Dendritic cell treated with granulocyte-macrophage colony-stimulating factor and Interleukin-4, amounts not matched to agents 40 ng/mL and 50 ng/mL, for 4 days (primary cell): ENCODE measurements around the gene CFAP107.

Experiments
- H3K27ac Mint-ChIP-seq: one replicate; pipeline ENCODE4 v1.8.0; 2022; ENCODE audit warnings: mild to moderate bottlenecking, mixed read lengths
- H3K27me3 Mint-ChIP-seq: one replicate; pipeline ENCODE4 v1.8.0; 2022; ENCODE audit warnings: mild to moderate bottlenecking, mixed read lengths
- H3K36me3 Mint-ChIP-seq: one replicate; pipeline ENCODE4 v1.8.0; 2022; ENCODE audit warnings: low read depth, mixed read lengths
- H3K4me1 Mint-ChIP-seq: one replicate; pipeline ENCODE4 v1.8.0; 2022; ENCODE audit warnings: low read depth, mixed read lengths
- H3K4me3 Mint-ChIP-seq: one replicate; pipeline ENCODE4 v1.8.0; 2022; ENCODE audit warnings: mild to moderate bottlenecking, moderate library complexity, mixed read lengths
- H3K9me3 Mint-ChIP-seq: one replicate; pipeline ENCODE4 v1.8.0; 2022; ENCODE audit warnings: mixed read lengths
- intact Hi-C: fragments of 100-400 bp; cut with micrococcal nuclease; formaldehyde crosslinking; loops from one replicate; pipeline ENCODE4 v1.15.0; 2022

Gene CFAP107

DNA sequence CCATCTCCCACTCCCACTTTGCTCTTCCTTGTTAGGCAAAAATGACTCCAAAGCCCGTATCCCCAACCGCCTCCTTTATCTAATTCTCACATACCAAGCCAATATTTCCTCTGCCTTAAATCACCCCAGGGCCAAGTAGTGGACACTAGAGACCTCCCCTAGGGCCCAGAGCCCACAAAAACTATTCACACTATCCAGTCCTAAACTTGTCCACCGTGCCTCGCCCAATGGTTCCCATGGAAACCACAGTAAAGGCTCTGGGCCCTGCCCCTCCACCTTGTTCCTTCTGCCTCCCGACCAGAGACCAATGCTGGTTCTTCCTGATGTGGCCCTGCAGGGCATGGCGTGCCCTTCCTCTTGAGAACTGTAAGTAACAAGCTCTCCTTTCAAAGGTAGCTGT, 11.8 kb downstream of the CFAP107 start:
- Mint-ChIP-seq H3K27ac (no peak overlapping the region), H3K9me3 (no peaks in the 10 kb centered on the region), H3K4me1 (no peaks in the 10 kb centered on the region), H3K36me3 (no peaks in the 10 kb centered on the region), H3K27me3 (peaks cover 10% of the 10 kb centered on the region), H3K4me3 (no peak overlapping the region)
- intact Hi-C loops, result no loop called here

DNA sequence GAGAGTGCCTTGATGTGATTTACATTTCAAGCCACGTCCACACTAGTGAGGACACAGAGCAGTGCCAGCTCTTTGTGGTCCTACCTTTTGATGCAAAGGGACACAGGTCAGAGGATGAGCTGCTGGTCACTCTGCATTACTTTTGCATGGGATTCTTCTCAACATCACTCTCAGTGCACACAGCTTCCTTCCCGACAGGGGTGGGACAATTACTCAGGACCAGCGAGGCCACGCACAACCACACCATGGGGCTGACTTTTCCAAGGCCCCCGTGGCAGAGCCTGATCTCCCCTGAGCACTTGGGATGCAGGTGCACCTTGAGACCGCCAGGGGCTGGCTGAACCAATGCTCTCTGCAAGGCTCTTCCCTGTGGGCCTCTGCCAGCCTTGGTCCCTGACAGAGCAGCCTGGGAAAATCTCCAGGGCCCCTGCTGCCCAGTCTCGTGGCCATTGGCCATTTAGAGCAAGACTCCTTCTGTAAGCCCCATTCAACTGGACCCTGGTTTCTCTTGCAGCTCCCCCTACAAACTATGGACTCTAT, 14.3 kb downstream of the CFAP107 start:
- Mint-ChIP-seq H3K36me3 (no peaks in the 10 kb centered on the region), H3K27ac (no peak overlapping the region), H3K9me3 (no peaks in the 10 kb centered on the region), H3K27me3 (peaks cover 8% of the 10 kb centered on the region), H3K4me1 (no peaks in the 10 kb centered on the region), H3K4me3 (no peak overlapping the region)
- intact Hi-C loops, result no loop called here

DNA sequence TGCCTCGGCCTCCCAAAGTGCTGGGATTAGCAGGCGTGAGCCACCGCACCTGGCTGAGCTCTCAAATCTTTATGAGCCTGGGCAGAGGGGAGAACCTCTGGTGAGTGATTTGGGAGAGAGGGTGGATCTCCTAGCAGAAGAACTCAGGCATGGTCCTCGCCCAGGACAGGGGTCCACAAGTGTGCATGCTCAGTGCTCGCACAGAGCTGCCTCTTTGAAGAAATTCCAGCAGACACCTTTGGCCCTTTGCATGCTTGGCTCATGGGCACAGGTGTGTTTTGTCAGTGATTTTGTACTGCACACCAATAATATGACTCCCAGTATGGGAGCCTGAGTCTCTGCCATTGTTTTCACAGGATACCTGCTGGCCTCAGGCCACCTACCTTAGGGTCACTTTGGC, 15.8 kb downstream of the CFAP107 start:
- Mint-ChIP-seq H3K4me3 (no peak overlapping the region), H3K27ac (no peak overlapping the region), H3K9me3 (no peaks in the 10 kb centered on the region), H3K4me1 (no peaks in the 10 kb centered on the region), H3K27me3 (peaks cover 9% of the 10 kb centered on the region), H3K36me3 (no peaks in the 10 kb centered on the region)
- intact Hi-C loops, result no loop called here

- intact Hi-C loops, result no loop called here
Measured at GRCh38 chr1:12762766-12763165, 16.8 kb downstream of the CFAP107 start.

DNA sequence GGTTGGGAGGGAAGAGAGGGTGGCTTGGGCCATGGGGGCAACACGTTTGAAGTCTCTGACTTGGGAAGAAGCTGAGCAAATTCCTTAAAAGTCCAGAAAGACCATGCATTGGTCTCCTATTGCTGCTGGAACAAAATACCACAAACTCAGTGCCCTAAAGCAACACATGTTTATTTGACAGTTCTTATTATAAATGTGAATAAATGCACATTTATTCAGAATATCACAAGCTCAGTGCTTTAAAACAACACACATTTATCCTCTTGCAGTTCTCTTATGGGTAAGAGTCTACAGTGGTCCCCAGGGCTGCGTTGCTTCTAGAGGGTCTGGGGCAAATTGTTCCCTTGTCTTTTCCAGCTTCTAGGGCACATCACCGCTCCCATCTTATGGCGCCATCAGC, 17.5 kb downstream of the CFAP107 start:
- intact Hi-C loops, result no loop called here
- Mint-ChIP-seq H3K9me3 (no peaks in the 10 kb centered on the region), H3K27me3 (peaks cover 4% of the 10 kb centered on the region), H3K27ac (no peak overlapping the region), H3K4me3 (no peak overlapping the region), H3K36me3 (no peaks in the 10 kb centered on the region), H3K4me1 (no peaks in the 10 kb centered on the region)

More at GRCh38 chr1:12762766-12763165, 16.8 kb downstream of the CFAP107 start:
- Mint-ChIP-seq H3K4me3 (no peak overlapping the region), H3K4me1 (no peaks in the 10 kb centered on the region), H3K36me3 (no peaks in the 10 kb centered on the region), H3K27me3 (peaks cover 7% of the 10 kb centered on the region), H3K27ac (no peak overlapping the region), H3K9me3 (no peaks in the 10 kb centered on the region)

GRCh38 chr1:12764016-12764415, 18.0 kb downstream of the CFAP107 start:
- H3K4me3 Mint-ChIP-seq, result no peak overlapping the region
- H3K27ac Mint-ChIP-seq, result no peak overlapping the region
- no peaks in the 10 kb centered on the region for H3K4me1 Mint-ChIP-seq
- no peaks in the 10 kb centered on the region for H3K36me3 Mint-ChIP-seq
- peaks cover 4% of the 10 kb centered on the region for H3K27me3 Mint-ChIP-seq
- no peaks in the 10 kb centered on the region for H3K9me3 Mint-ChIP-seq
- intact Hi-C loops, result no loop called here

DNA sequence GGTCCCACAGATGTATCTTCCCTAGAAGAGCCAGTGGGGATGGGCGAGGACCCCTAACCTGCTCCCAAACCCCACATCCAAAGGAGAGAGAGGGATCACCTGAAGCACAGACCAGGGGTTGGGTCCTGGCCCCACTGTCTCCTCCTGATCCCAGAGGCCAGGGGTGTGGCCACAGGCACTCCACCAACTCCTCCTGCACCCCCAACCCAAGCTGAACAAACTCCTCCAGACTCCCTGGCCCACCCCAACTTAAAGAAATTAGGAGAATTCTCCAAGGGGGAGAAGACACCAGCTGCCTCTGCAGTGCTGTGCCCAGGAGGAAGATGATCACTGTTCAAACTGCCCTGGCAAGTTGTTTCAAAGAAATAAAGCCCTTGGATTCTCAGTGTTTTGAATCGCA, 23.0 kb downstream of the CFAP107 start:
- H3K27me3 Mint-ChIP-seq, result peaks cover 11% of the 10 kb centered on the region
- intact Hi-C loops, result no loop called here
- no peaks in the 10 kb centered on the region for H3K36me3 Mint-ChIP-seq
- H3K4me3 Mint-ChIP-seq, result no peak overlapping the region
- H3K4me1 Mint-ChIP-seq, result no peaks in the 10 kb centered on the region
- H3K9me3 Mint-ChIP-seq, result no peaks in the 10 kb centered on the region
- H3K27ac Mint-ChIP-seq, result no peak overlapping the region

DNA sequence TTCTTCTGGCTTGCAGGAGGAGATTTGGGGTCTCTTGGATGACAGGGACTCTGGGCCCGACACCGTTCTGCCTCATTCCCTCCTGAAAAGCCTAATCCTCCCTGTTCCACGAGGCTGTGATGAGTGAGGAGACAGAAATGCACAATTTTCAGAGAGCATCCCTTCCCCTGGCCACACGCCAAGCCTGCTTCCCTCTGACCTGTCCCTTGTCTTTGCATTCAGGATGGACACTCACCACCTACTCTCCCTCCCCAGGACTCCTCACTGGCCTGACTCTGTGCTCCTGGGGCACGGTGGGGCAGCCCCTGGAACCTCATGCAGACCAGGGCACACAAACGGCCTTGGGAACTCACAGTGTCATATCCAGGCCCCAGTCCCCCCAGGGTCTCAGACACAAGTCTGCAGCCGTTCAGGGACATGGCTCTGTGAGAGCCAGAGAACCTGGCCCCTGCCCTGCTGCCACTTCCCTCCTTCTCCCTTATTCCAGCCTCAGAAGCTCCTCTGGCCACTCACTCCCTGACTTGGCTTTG, 24.0 kb downstream of the CFAP107 start:
- intact Hi-C loops, result no loop called here
- Mint-ChIP-seq H3K27ac (no peak overlapping the region), H3K36me3 (no peaks in the 10 kb centered on the region), H3K4me3 (no peak overlapping the region), H3K9me3 (no peaks in the 10 kb centered on the region), H3K4me1 (no peaks in the 10 kb centered on the region), H3K27me3 (peaks cover 11% of the 10 kb centered on the region)

DNA sequence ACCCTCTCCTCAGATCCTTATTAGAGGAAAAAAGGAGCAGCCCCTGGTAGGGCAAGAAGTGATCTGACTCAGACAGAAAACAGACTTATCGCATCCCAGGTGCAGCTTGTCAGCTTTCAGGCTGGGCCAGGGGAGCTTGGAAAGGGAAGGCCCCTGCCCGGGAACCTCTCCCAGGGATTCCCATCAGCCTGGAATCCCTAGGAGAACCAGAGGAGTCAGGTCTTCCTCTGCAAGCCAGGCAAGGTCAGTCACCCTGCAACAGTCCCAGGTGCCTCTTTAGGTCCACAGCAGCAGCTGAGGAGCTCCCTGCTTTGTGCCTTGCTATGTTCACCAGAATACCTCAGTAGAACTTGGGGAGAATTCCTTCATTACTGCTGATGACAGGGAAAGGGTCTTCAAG, 24.6 kb downstream of the CFAP107 start:
- Mint-ChIP-seq H3K27ac (no peak overlapping the region), H3K36me3 (no peaks in the 10 kb centered on the region), H3K9me3 (no peaks in the 10 kb centered on the region), H3K4me3 (no peak overlapping the region), H3K27me3 (peaks cover 11% of the 10 kb centered on the region), H3K4me1 (no peaks in the 10 kb centered on the region)
- intact Hi-C loops, result no loop called here

DNA sequence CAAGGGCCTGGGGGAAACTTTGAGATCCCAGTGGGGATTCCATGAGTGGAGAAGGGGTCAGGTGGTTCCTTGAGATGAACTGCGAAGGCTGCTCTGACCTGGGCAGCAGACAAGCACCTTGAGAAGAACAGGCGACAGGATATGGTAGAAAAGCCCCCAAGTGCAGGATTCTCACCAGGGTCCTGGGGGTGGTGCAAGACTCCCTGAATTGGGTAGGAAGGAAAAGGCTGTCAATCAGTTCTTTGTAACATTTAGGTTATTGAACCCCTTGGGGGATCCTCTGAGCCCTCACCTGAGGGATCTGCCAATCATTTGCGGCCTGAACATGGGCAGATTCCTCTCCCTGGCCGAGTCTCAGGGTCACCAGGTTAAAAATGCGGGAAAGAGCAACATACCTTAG, 25.2 kb downstream of the CFAP107 start:
- H3K4me3 Mint-ChIP-seq, result no peak overlapping the region
- peaks cover 9% of the 10 kb centered on the region for H3K27me3 Mint-ChIP-seq
- H3K4me1 Mint-ChIP-seq, result no peaks in the 10 kb centered on the region
- no peak overlapping the region for H3K27ac Mint-ChIP-seq
- no peaks in the 10 kb centered on the region for H3K36me3 Mint-ChIP-seq
- intact Hi-C loops, result no loop called here
- no peaks in the 10 kb centered on the region for H3K9me3 Mint-ChIP-seq

- no peaks in the 10 kb centered on the region for H3K36me3 Mint-ChIP-seq
Measured at GRCh38 chr1:12772520-12772919, 26.5 kb downstream of the CFAP107 start.

DNA sequence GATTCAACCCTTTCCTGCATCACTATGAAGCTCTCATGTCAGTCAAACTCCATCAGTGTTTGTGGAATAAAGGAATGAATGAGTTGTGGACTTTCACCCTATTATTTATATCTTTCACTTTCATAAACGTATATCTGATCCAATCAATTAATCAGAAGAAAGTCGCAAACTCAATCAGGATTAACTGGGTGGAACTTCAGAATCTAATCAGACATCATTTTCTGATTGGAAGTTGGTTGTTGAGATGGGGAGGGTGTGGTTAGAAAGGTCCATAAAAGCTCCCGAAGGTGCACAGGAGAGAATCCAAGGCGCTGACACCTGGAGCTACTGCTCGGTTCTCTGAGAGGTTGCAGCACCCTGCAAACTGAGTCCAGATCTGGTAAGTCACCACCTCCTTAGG, 27.4 kb downstream of the CFAP107 start, which contains the start of gene PRAMEF12:
Gene PRAMEF12 (plus strand): TSS at position 301 of the 400 bp plus-strand sequence. CDS start 1,130 bp downstream, outside the sequence.
- Mint-ChIP-seq H3K9me3 (no peaks in the 10 kb centered on the region), H3K27ac (no peak within 1 kb of the TSS), H3K27me3 (peaks cover 10% of the 10 kb centered on the region), H3K4me3 (no peak within 1 kb of the TSS), H3K4me1 (no peaks in the 10 kb centered on the region), H3K36me3 (no peaks in the 10 kb centered on the region)
- intact Hi-C loops, result no loop called here

More at GRCh38 chr1:12772520-12772919, 26.5 kb downstream of the CFAP107 start:
- H3K27me3 Mint-ChIP-seq, result peaks cover 9% of the 10 kb centered on the region
- no peaks in the 10 kb centered on the region for H3K9me3 Mint-ChIP-seq
- H3K4me3 Mint-ChIP-seq, result no peak overlapping the region
- H3K27ac Mint-ChIP-seq, result no peak overlapping the region
- H3K4me1 Mint-ChIP-seq, result no peaks in the 10 kb centered on the region
- intact Hi-C loops, result no loop called here

DNA sequence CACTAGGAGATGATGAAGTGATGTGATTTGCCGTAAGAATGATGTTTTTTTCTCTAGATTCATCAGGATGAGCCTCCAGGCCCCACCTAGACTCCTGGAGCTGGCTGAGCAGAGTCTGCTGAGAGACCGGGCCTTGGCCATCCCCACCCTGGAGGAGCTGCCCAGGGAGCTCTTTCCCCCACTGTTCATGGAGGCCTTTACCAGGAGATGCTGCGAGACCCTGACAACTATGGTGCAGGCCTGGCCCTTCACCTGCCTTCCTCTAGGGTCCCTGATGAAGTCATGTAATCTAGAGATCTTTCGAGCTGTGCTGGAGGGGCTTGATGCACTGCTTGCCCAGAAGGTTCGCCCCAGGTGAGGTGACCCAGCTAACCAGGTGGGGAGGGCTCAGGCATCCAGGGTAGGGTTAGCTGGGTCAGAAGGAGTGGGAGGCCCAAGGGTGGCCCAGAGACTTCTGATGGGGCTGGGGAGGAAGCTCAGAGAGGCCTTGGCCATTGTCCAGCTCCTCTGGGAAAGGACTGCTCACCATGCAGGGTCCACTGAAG, 28.9 kb downstream of the CFAP107 start:
- H3K27me3 Mint-ChIP-seq, result peaks cover 11% of the 10 kb centered on the region
- no peaks in the 10 kb centered on the region for H3K36me3 Mint-ChIP-seq
- no peak overlapping the region for H3K27ac Mint-ChIP-seq
- intact Hi-C loops, result no loop called here
- no peak overlapping the region for H3K4me3 Mint-ChIP-seq
- no peaks in the 10 kb centered on the region for H3K9me3 Mint-ChIP-seq
- H3K4me1 Mint-ChIP-seq, result no peaks in the 10 kb centered on the region

GRCh38 chr1:12775443-12775842, 29.4 kb downstream of the CFAP107 start:
- H3K4me1 Mint-ChIP-seq, result no peaks in the 10 kb centered on the region
- H3K27me3 Mint-ChIP-seq, result peaks cover 7% of the 10 kb centered on the region
- H3K36me3 Mint-ChIP-seq, result no peaks in the 10 kb centered on the region
- H3K9me3 Mint-ChIP-seq, result no peaks in the 10 kb centered on the region
- no peak overlapping the region for H3K4me3 Mint-ChIP-seq
- intact Hi-C loops, result no loop called here
- H3K27ac Mint-ChIP-seq, result no peak overlapping the region
